K562 (cell line): Measurements from ENCODE around the gene PINK1. TPM values are rescaled to one million over a fixed set of nuclear protein-coding genes. Genes with fewer than 3 reads are reported as not detected.

Experiments used
- ADNP ChIP-seq: fragments of 200-800 bp; sonication (Bioruptor generic); IDR thresholded peaks from 2 replicates; pipeline ENCODE4 v1.6.1; 2016; ENCODE audit warnings: missing genetic modification characterization, missing compliant biosample characterization
- ATF3 ChIP-seq, 2 experiments: fragments of 450-650 bp in 1 of 2; sonication (generic) in 1 of 2; formaldehyde crosslinking in 1 of 2; IDR thresholded peaks in 1 of 2; conservative IDR thresholded peaks in 1 of 2; 2 replicates each; pipeline versions ENCODE4 v1.6.1 to v1.8.1; 2016 to 2023; ENCODE audit warnings: mild to moderate bottlenecking in 2 of 2, moderate library complexity in 2 of 2, inconsistent platforms in 1 of 2, missing genetic modification reagents in 1 of 2
- ATF7 ChIP-seq: fragments of 450-650 bp; IDR thresholded peaks from 2 replicates; pipeline ENCODE4 v1.7.1; 2014; ENCODE audit warnings: mild to moderate bottlenecking, moderate library complexity
- DIDO1 ChIP-seq: fragments of 450-650 bp; IDR thresholded peaks from 2 replicates; pipeline ENCODE4 v1.6.1; 2016; ENCODE audit warnings: low read depth, missing biosample characterization, missing genetic modification characterization
- ELF4 ChIP-seq: fragments of 450-650 bp; formaldehyde crosslinking; IDR thresholded peaks from 2 replicates; pipeline ENCODE4 v1.4.0; 2022; ENCODE audit warnings: missing genetic modification characterization
- ETV1 ChIP-seq: fragments of 450-650 bp; conservative IDR thresholded peaks from 2 replicates; pipeline ENCODE4 v1.6.1; 2016; ENCODE audit warnings: missing genetic modification characterization, control low read depth, low read depth, missing compliant biosample characterization
- HDAC2 ChIP-seq: fragments of 450-650 bp; IDR thresholded peaks from 2 replicates; pipeline ENCODE4 v1.6.1; 2016; ENCODE audit warnings: mild to moderate bottlenecking
- MEIS2 ChIP-seq: fragments of 450-650 bp; IDR thresholded peaks from 2 replicates; pipeline ENCODE4 v1.6.1; 2014; ENCODE audit warnings: mild to moderate bottlenecking; ENCODE audit not compliant: partially characterized antibody
- MTA3 ChIP-seq: fragments of 450-650 bp; formaldehyde crosslinking; IDR thresholded peaks from 2 replicates; pipeline ENCODE4 v1.6.1; 2017; ENCODE audit warnings: mild to moderate bottlenecking, borderline replicate concordance
- PCBP2 ChIP-seq: fragments of 200-400 bp; formaldehyde crosslinking; IDR thresholded peaks from 2 replicates; pipeline ENCODE4 v1.6.1; 2018; ENCODE audit warnings: low read length, low read depth, mild to moderate bottlenecking, moderate library complexity; ENCODE audit not compliant: poor library complexity, severe bottlenecking
- SMARCA5 ChIP-seq: fragments of 450-650 bp; IDR thresholded peaks from 2 replicates; pipeline ENCODE4 v1.6.1; 2016
- polyA plus RNA-seq, 8 experiments: library from polyadenylated mRNA; depleted of rRNA in 4 of 8; stranded (reverse) in 5 of 8; unstranded in 3 of 8; fragments of >200 nt; fragmentation: Nextera tagmentation in 2 of 8; fragmentation: Illumina TruSeq in 1 of 8; extraction: Ambion mirVana in 2 of 8; extraction: Trizol in 1 of 8; gene quantifications; 2 replicates each; pipeline versions ENCODE4 v1.2.1 to v1.2.3, GENCODE V29; 2011 to 2014; ENCODE audit warnings: inconsistent platforms in 1 of 8, missing spikeins in 1 of 8
- total RNA-seq, 7 experiments: library from RNA; depleted of rRNA in 6 of 7; stranded (reverse); fragments of >200 nt in 6 of 7; fragmentation: Illumina TruSeq in 2 of 7; extraction: Trizol in 2 of 7; gene quantifications; 2 replicates each; pipeline versions ENCODE4 v1.2.1 to v1.2.3, GENCODE V29; 2011 to 2021; ENCODE audit warnings: low replicate concordance in 1 of 7
- TF ChIP-seq, protein P1 (sequence below): fragments of 200-800 bp; sonication (Bioruptor generic); IDR thresholded peaks from 2 replicates; pipeline ENCODE4 v1.6.1; 2016; ENCODE audit warnings: missing genetic modification characterization, missing compliant biosample characterization
- TF ChIP-seq, protein P2 (sequence below): sonication (generic); formaldehyde crosslinking; IDR thresholded peaks from 2 replicates; pipeline ENCODE4 v1.8.0; 2022; ENCODE audit warnings: missing genetic modification reagents, mild to moderate bottlenecking, borderline replicate concordance
- TF ChIP-seq, protein P3 (sequence below): sonication (generic); formaldehyde crosslinking; IDR thresholded peaks from 2 replicates; pipeline ENCODE4 v1.8.1; 2023; ENCODE audit warnings: mild to moderate bottlenecking, missing genetic modification reagents

Gene PINK1
- total and polyA plus RNA-seq, 9 of the 15 experiments (the other 6 are each of a cell fraction or from before 2014, with no cell fraction given): 1.5 to 11.3 (median 6.8) TPM

GRCh38 chr1:20587661-20588053, 45.6 kb upstream of the PINK1 start (continued):
- TF ChIP-seq, protein P1, sequence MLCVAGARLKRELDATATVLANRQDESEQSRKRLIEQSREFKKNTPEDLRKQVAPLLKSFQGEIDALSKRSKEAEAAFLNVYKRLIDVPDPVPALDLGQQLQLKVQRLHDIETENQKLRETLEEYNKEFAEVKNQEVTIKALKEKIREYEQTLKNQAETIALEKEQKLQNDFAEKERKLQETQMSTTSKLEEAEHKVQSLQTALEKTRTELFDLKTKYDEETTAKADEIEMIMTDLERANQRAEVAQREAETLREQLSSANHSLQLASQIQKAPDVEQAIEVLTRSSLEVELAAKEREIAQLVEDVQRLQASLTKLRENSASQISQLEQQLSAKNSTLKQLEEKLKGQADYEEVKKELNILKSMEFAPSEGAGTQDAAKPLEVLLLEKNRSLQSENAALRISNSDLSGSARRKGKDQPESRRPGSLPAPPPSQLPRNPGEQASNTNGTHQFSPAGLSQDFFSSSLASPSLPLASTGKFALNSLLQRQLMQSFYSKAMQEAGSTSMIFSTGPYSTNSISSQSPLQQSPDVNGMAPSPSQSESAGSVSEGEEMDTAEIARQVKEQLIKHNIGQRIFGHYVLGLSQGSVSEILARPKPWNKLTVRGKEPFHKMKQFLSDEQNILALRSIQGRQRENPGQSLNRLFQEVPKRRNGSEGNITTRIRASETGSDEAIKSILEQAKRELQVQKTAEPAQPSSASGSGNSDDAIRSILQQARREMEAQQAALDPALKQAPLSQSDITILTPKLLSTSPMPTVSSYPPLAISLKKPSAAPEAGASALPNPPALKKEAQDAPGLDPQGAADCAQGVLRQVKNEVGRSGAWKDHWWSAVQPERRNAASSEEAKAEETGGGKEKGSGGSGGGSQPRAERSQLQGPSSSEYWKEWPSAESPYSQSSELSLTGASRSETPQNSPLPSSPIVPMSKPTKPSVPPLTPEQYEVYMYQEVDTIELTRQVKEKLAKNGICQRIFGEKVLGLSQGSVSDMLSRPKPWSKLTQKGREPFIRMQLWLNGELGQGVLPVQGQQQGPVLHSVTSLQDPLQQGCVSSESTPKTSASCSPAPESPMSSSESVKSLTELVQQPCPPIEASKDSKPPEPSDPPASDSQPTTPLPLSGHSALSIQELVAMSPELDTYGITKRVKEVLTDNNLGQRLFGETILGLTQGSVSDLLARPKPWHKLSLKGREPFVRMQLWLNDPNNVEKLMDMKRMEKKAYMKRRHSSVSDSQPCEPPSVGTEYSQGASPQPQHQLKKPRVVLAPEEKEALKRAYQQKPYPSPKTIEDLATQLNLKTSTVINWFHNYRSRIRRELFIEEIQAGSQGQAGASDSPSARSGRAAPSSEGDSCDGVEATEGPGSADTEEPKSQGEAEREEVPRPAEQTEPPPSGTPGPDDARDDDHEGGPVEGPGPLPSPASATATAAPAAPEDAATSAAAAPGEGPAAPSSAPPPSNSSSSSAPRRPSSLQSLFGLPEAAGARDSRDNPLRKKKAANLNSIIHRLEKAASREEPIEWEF: no peak
- TF ChIP-seq ATF3 (IDR thresholded peaks at IDR 0.05) (peak; percentile 73), ATF3 (CRISPR knock-in tag; conservative IDR thresholded peaks at IDR 0.05) (no peak), ATF7 (peak; percentile 70; the same call in 1 of the 2 replicates), DIDO1 (tag) (peak; percentile 16; the same call in 1 of the 2 replicates), MTA3 (0 out of 2 replicates have a peak, but pooled peaks have one; percentile 19), ETV1 (tag) (0 out of 2 replicates have a peak, but pooled peaks have one; percentile 34), SMARCA5 (peak; percentile 95), MEIS2 (peak; percentile 28), ELF4 (CRISPR knock-in tag) (no peak), ADNP (peak; percentile 92), PCBP2 (no peak), HDAC2 (peak; percentile 82)
- TF ChIP-seq, protein P2, sequence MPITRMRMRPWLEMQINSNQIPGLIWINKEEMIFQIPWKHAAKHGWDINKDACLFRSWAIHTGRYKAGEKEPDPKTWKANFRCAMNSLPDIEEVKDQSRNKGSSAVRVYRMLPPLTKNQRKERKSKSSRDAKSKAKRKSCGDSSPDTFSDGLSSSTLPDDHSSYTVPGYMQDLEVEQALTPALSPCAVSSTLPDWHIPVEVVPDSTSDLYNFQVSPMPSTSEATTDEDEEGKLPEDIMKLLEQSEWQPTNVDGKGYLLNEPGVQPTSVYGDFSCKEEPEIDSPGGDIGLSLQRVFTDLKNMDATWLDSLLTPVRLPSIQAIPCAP (CRISPR knock-in tag): no peak
- TF ChIP-seq, protein P3, sequence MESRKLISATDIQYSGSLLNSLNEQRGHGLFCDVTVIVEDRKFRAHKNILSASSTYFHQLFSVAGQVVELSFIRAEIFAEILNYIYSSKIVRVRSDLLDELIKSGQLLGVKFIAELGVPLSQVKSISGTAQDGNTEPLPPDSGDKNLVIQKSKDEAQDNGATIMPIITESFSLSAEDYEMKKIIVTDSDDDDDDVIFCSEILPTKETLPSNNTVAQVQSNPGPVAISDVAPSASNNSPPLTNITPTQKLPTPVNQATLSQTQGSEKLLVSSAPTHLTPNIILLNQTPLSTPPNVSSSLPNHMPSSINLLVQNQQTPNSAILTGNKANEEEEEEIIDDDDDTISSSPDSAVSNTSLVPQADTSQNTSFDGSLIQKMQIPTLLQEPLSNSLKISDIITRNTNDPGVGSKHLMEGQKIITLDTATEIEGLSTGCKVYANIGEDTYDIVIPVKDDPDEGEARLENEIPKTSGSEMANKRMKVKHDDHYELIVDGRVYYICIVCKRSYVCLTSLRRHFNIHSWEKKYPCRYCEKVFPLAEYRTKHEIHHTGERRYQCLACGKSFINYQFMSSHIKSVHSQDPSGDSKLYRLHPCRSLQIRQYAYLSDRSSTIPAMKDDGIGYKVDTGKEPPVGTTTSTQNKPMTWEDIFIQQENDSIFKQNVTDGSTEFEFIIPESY (CRISPR knock-in tag): no peak
